HUES6 (cell line): ENCODE measurements around the gene STXBP6.

Experiments
- H3K27ac ChIP-seq: 2 replicates; pipeline ENCODE4 v1.7.0; 2013; ENCODE audit warnings: low read depth, mild to moderate bottlenecking, low read length, inconsistent platforms
- H3K27me3 ChIP-seq: 2 replicates; pipeline ENCODE4 v1.6.1; 2013; ENCODE audit warnings: low read length; ENCODE audit not compliant: control insufficient read depth, insufficient read depth
- H3K36me3 ChIP-seq: 2 replicates; pipeline ENCODE4 v1.6.1; 2013; ENCODE audit warnings: low read length; ENCODE audit not compliant: control insufficient read depth, insufficient read depth
- H3K4me1 ChIP-seq: 2 replicates; pipeline ENCODE4 v1.6.1; 2013; ENCODE audit warnings: low read length; ENCODE audit not compliant: control insufficient read depth, insufficient read depth
- H3K4me3 ChIP-seq: 2 replicates; pipeline ENCODE4 v1.5.1; 2013; ENCODE audit warnings: low read depth, low read length
- H3K9ac ChIP-seq: one replicate; pipeline ENCODE4 v1.6.1; 2013; ENCODE audit warnings: mild to moderate bottlenecking, low read length
- H3K9me3 ChIP-seq: 2 replicates; pipeline ENCODE4 v1.6.1; 2013; ENCODE audit warnings: low read depth, low read length; ENCODE audit not compliant: control insufficient read depth, insufficient read depth

STXBP6 gene

GRCh38 chr14:24910408-24910986 is 139.4 kb downstream of the STXBP6 start:
- no peak overlapping the region for H3K9ac ChIP-seq
- no peak overlapping the region for H3K4me3 ChIP-seq
- no peaks in the 10 kb centered on the region for H3K36me3 ChIP-seq
- H3K4me1 ChIP-seq: no peaks in the 10 kb centered on the region
- no peaks in the 10 kb centered on the region for H3K27me3 ChIP-seq
- H3K9me3 ChIP-seq: no peaks in the 10 kb centered on the region
- no peak overlapping the region for H3K27ac ChIP-seq

GRCh38 chr14:24909523-24910302 is 140.2 kb downstream of the STXBP6 start:
- H3K9ac ChIP-seq: no peak overlapping the region
- H3K4me3 ChIP-seq: no peak overlapping the region
- H3K27ac ChIP-seq: no peak overlapping the region
- no peaks in the 10 kb centered on the region for H3K36me3 ChIP-seq
- H3K4me1 ChIP-seq: no peaks in the 10 kb centered on the region
- H3K9me3 ChIP-seq: no peaks in the 10 kb centered on the region
- no peaks in the 10 kb centered on the region for H3K27me3 ChIP-seq

- Histone ChIP-seq H3K27me3 (no peaks in the 10 kb centered on the region), H3K9me3 (no peaks in the 10 kb centered on the region), H3K36me3 (no peaks in the 10 kb centered on the region), H3K4me3 (no peak overlapping the region), H3K9ac (no peak overlapping the region), H3K27ac (no peak overlapping the region), H3K4me1 (no peaks in the 10 kb centered on the region)
Observed at GRCh38 chr14:24908592-24909236, 141.2 kb downstream of the STXBP6 start.

GRCh38 chr14:24904533-24904932 is 145.4 kb downstream of the STXBP6 start:
- Histone ChIP-seq H3K27ac (no peak overlapping the region), H3K4me1 (no peaks in the 10 kb centered on the region)

GRCh38 chr14:24903337-24903736 is 146.6 kb downstream of the STXBP6 start:
- Histone ChIP-seq H3K9me3 (no peaks in the 10 kb centered on the region), H3K36me3 (no peaks in the 10 kb centered on the region), H3K27ac (no peak overlapping the region), H3K9ac (no peak overlapping the region), H3K4me3 (no peak overlapping the region), H3K27me3 (no peaks in the 10 kb centered on the region), H3K4me1 (no peaks in the 10 kb centered on the region)

More at GRCh38 chr14:24904533-24904932, 145.4 kb downstream of the STXBP6 start:
- Histone ChIP-seq H3K27me3 (no peaks in the 10 kb centered on the region), H3K9ac (no peak overlapping the region), H3K36me3 (no peaks in the 10 kb centered on the region), H3K4me3 (no peak overlapping the region), H3K9me3 (no peaks in the 10 kb centered on the region)

GRCh38 chr14:24900269-24901100 is 149.5 kb downstream of the STXBP6 start:
- Histone ChIP-seq H3K27ac (no peak overlapping the region), H3K9ac (no peak overlapping the region), H3K27me3 (no peaks in the 10 kb centered on the region), H3K36me3 (no peaks in the 10 kb centered on the region), H3K4me3 (no peak overlapping the region), H3K9me3 (no peaks in the 10 kb centered on the region), H3K4me1 (no peaks in the 10 kb centered on the region)

GRCh38 chr14:24897793-24898192 is 152.2 kb downstream of the STXBP6 start:
- Histone ChIP-seq H3K9ac (no peak overlapping the region), H3K27ac (no peak overlapping the region), H3K4me3 (no peak overlapping the region), H3K36me3 (no peaks in the 10 kb centered on the region), H3K4me1 (no peaks in the 10 kb centered on the region), H3K27me3 (no peaks in the 10 kb centered on the region), H3K9me3 (no peaks in the 10 kb centered on the region)

- H3K4me3 ChIP-seq: no peak overlapping the region
- H3K9me3 ChIP-seq: no peaks in the 10 kb centered on the region
- H3K4me1 ChIP-seq: no peaks in the 10 kb centered on the region
- H3K27me3 ChIP-seq: no peaks in the 10 kb centered on the region
- no peak overlapping the region for H3K27ac ChIP-seq
- no peak overlapping the region for H3K9ac ChIP-seq
- no peaks in the 10 kb centered on the region for H3K36me3 ChIP-seq
Observed at GRCh38 chr14:24895622-24896021, 154.3 kb downstream of the STXBP6 start.

- Histone ChIP-seq H3K9ac (no peak overlapping the region), H3K27me3 (no peaks in the 10 kb centered on the region), H3K4me3 (no peak overlapping the region), H3K9me3 (no peaks in the 10 kb centered on the region), H3K36me3 (no peaks in the 10 kb centered on the region), H3K27ac (no peak overlapping the region), H3K4me1 (no peaks in the 10 kb centered on the region)
Observed at GRCh38 chr14:24895243-24895583, 154.7 kb downstream of the STXBP6 start.

- no peaks in the 10 kb centered on the region for H3K27me3 ChIP-seq
- no peaks in the 10 kb centered on the region for H3K36me3 ChIP-seq
- no peaks in the 10 kb centered on the region for H3K9me3 ChIP-seq
- no peak overlapping the region for H3K27ac ChIP-seq
- H3K4me1 ChIP-seq: no peaks in the 10 kb centered on the region
- no peak overlapping the region for H3K4me3 ChIP-seq
- no peak overlapping the region for H3K9ac ChIP-seq
Observed at GRCh38 chr14:24894583-24895242, 155.2 kb downstream of the STXBP6 start.
